Stomach (tissue), 4 donors: ENCODE measurements around the gene PRKN.

ENCODE experiments used
- CTCF ChIP-seq, 7 experiments: fragments of 450-650 bp in 4 of 7; fragments of 200-600 bp in 3 of 7; sonication (generic) in 3 of 7; IDR thresholded peaks; one replicate each; pipeline ENCODE4 v1.5.1; 2016 to 2019; ENCODE audit warnings: antibody characterized with exemption in 7 of 7, control low read depth in 2 of 7, mild to moderate bottlenecking in 1 of 7
- EP300 ChIP-seq: sonication (generic); formaldehyde crosslinking; IDR thresholded peaks from one replicate; pipeline ENCODE4 v1.6.1; 2017; ENCODE audit warnings: antibody characterized with exemption
- POLR2A ChIP-seq, 4 donors: fragments of 450-650 bp; IDR thresholded peaks; one replicate each; pipeline ENCODE4 v1.6.1; 2016; ENCODE audit warnings: antibody characterized with exemption in 4 of 4, control low read depth in 2 of 4, mild to moderate bottlenecking in 1 of 4, moderate library complexity in 1 of 4

DNA sequence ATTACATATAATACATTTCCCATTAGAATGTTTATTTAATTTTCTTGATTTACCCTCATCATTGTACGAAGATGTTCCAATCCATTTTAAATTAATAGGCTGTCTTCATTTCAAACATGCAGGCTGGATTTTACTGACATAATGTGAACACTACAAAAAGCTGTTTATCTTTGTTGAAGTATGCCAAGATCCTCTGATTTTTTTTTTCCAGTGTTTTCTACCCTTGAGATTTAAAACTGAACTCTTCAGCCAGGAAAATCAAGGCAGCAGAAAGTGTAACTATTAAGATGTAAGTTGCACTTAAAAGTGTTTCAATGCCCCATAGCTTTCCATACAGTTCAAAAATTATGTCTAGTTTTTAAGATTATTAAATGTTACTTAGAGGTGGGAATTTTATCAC, 43.5 kb downstream of the PRKN start:
- no peak for TF ChIP-seq POLR2A (IDR thresholded peaks at IDR 0.05)
- no peak for TF ChIP-seq CTCF (IDR thresholded peaks at IDR 0.05)
- TF ChIP-seq EP300, result no peak
